Breast epithelium (tissue), 4 donors: ENCODE results near the gene MEF2D. TPM values are rescaled to one million over a fixed set of nuclear protein-coding genes. Genes with fewer than 3 reads are reported as not detected.

ENCODE experiments used
- DNase-seq, 2 donors: peaks; one replicate each; pipeline ENCODE4 v3.0.0-alpha.2; 2019; ENCODE audit warnings: low spot score in 2 of 2
- H3K27ac ChIP-seq, 2 donors: fragments of 200-600 bp; sonication (generic) in 1 of 2; one replicate each; pipeline ENCODE4 v1.5.1; 2016 to 2019; ENCODE audit warnings: mild to moderate bottlenecking in 1 of 2
- H3K27me3 ChIP-seq, 2 donors: fragments of 200-600 bp; sonication (generic) in 1 of 2; one replicate each; pipeline versions ENCODE4 v1.5.1 to v1.6.0; 2017 to 2019; ENCODE audit warnings: control low read depth in 1 of 2, mild to moderate bottlenecking in 1 of 2
- H3K36me3 ChIP-seq: fragments of 200-600 bp; one replicate; pipeline ENCODE4 v1.5.1; 2019
- H3K4me1 ChIP-seq, 2 donors: fragments of 200-600 bp; sonication (generic); one replicate each; pipeline ENCODE4 v1.5.1; 2016 to 2019; ENCODE audit warnings: control low read depth in 1 of 2
- H3K4me3 ChIP-seq, 3 donors: fragments of 200-600 bp; sonication (generic); 1 replicate in 2 of 3; 2 replicates in 1 of 3; pipeline ENCODE4 v1.5.1; 2016 to 2019; ENCODE audit warnings: mild to moderate bottlenecking in 3 of 3, moderate library complexity in 2 of 3
- H3K9me3 ChIP-seq, 2 donors: fragments of 200-600 bp; sonication (generic) in 1 of 2; one replicate each; pipeline ENCODE4 v1.5.1; 2016 to 2019; ENCODE audit warnings: control low read depth in 1 of 2
- POLR2A ChIP-seq: fragments of 450-650 bp; IDR thresholded peaks from one replicate; pipeline ENCODE4 v1.6.1; 2016; ENCODE audit warnings: antibody characterized with exemption, mild to moderate bottlenecking, moderate library complexity
- POLR2AphosphoS5 ChIP-seq, 3 donors: sonication (generic); formaldehyde crosslinking; IDR thresholded peaks; one replicate each; pipeline ENCODE4 v1.6.1; 2017; ENCODE audit warnings: antibody characterized with exemption in 3 of 3
- intact Hi-C: fragments of 100-400 bp; cut with DNase I; formaldehyde crosslinking; loops from one replicate; pipeline ENCODE4 v1.15.1; 2023; ENCODE audit warnings: low total_unique reads
- total RNA-seq, 3 donors: library from RNA; depleted of rRNA; stranded (reverse); fragments of >200 nt; gene quantifications; one replicate each; pipeline ENCODE4 v1.1.0, GENCODE V29; 2016
- TF ChIP-seq, protein P1 (sequence below), 3 donors: fragments of 450-650 bp; IDR thresholded peaks; one replicate each; pipeline ENCODE4 v1.5.1; 2016 to 2017; ENCODE audit warnings: antibody characterized with exemption in 3 of 3, mild to moderate bottlenecking in 3 of 3, moderate library complexity in 3 of 3

MEF2D gene
- total RNA-seq, 3 donors from 2014 or later: 25.8 to 34.9 (median 32.1) TPM

DNA sequence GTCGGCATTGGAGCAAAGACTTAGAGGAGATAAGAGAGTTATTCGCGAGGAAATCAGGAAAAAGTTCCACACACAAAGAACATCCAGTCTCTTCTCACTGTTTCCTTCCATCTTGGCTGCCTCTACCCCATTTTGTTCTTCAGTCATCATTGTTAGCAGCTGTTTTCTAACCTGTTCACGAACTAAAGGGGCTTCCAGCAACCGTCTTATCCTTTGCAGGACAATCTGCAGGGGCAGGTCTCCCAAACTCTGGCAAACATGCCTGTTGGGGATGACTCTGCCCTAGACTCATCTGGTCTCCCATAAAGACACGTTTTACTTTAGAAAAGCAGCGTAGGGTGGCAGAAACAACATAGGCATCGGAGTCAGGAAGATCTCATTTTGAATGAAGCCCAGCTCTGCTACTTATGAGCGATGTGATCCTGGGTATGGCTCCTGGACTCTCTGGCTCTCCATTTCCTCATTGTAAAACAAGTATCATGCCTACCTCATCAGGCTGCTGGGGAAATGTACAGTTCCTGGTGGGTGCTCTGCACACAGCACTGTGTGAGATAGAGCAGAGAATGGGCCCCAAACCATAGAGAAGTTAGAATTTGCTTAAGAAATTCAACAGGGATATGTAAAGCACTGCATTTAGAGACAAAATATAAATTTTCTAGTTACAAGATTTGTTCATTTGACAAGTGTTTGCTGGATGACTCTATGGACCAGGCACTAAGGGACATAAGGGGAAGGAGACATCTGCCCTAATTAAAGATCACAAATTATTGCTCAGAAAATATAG lies 59.7 kb downstream of the MEF2D start:
- H3K27me3 ChIP-seq: peaks cover 3 to 78% of the 10 kb centered on the region in 2 donors
- H3K27ac ChIP-seq: no peak overlapping the region
- intact Hi-C loops: loop anchor here (10.0 kb wide), 1 partner anchor 56 kb away; no protein-coding TSS in a partner anchor
- DNase-seq: no peak
- H3K36me3 ChIP-seq: no peaks in the 10 kb centered on the region
- no peak overlapping the region for H3K4me3 ChIP-seq
- H3K9me3 ChIP-seq: no peaks in the 10 kb centered on the region
- TF ChIP-seq POLR2AphosphoS5 (IDR thresholded peaks at IDR 0.05) (no peak), POLR2A (no peak)
- TF ChIP-seq, protein P1, sequence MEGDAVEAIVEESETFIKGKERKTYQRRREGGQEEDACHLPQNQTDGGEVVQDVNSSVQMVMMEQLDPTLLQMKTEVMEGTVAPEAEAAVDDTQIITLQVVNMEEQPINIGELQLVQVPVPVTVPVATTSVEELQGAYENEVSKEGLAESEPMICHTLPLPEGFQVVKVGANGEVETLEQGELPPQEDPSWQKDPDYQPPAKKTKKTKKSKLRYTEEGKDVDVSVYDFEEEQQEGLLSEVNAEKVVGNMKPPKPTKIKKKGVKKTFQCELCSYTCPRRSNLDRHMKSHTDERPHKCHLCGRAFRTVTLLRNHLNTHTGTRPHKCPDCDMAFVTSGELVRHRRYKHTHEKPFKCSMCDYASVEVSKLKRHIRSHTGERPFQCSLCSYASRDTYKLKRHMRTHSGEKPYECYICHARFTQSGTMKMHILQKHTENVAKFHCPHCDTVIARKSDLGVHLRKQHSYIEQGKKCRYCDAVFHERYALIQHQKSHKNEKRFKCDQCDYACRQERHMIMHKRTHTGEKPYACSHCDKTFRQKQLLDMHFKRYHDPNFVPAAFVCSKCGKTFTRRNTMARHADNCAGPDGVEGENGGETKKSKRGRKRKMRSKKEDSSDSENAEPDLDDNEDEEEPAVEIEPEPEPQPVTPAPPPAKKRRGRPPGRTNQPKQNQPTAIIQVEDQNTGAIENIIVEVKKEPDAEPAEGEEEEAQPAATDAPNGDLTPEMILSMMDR (IDR thresholded peaks at IDR 0.05): no peak
- no peaks in the 10 kb centered on the region for H3K4me1 ChIP-seq

DNA sequence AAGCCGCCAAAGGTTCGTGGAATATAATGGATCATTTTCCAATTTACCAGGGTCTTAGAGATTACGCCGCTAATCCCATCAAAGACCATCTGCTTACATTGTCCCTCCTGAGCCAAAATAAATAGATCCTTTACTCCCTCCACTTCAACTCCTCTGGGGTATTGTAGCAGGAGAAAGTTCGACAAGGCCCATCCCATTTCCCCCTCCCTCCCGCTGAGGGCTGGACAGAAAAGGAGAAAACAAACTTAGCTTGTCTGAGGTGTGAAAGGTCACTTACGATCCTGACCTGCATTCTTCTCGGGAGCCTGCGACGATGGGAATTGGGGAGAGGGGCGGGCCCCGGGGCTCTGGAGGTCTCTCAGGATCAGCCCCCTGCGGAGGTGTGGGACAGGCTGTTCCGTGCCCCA lies 60.8 kb downstream of the MEF2D start:
- no peak overlapping the region for H3K27ac ChIP-seq
- peaks cover 3 to 87% of the 10 kb centered on the region in 2 donors for H3K27me3 ChIP-seq
- intact Hi-C loops: loop anchor here (10.0 kb wide), 1 partner anchor 55 kb away; no protein-coding TSS in a partner anchor
- TF ChIP-seq, protein P1 (IDR thresholded peaks at IDR 0.05): no peak
- no peak for TF ChIP-seq POLR2A
- no peak for TF ChIP-seq POLR2AphosphoS5 (IDR thresholded peaks at IDR 0.05)
- DNase-seq: no peak
- H3K4me3 ChIP-seq: no peak overlapping the region
- no peaks in the 10 kb centered on the region for H3K9me3 ChIP-seq
- H3K36me3 ChIP-seq: no peaks in the 10 kb centered on the region
- H3K4me1 ChIP-seq: no peaks in the 10 kb centered on the region

GRCh38 chr1:156439036-156439776 lies 61.4 kb downstream of the MEF2D start:
- Histone ChIP-seq H3K4me3 (no peak overlapping the region), H3K27me3 (peaks cover 3 to 87% of the 10 kb centered on the region in 2 donors)
- intact Hi-C loops: no loop called here

DNA sequence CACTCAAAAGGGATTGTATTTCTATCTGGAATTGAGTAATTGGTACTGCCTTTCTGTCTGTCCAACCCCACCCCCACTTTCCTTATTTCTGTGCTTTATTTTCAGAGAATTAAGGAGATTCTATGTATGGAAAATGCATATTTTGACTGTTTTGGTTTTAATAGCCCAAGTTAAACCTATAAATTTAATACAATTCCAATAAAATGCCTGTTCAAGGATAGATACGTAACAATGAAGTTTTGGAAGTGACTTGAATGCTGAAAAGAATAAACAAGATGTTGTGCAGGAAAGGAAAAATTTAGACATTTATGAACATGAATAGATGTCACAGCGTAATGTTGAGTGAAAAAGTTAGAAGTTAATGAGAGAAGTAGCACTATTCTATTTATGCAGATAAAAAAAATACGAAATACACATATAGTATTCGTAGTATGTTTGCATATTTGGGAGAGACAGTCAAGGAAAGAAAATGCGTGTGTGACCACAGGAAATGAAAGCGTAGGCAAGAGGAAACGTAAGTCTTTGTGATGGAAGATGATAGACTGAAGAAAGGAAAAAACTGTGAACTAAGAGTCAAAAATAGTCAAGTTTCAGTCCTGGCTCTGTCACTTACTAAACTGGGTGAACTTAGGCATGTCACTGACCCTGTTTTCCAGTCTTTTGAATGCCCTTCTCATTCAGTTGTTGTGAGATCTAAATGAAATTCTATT lies 62.1 kb downstream of the MEF2D start:
- no peak for DNase-seq
- TF ChIP-seq, protein P1 (IDR thresholded peaks at IDR 0.05): no peak
- TF ChIP-seq POLR2AphosphoS5 (IDR thresholded peaks at IDR 0.05) (no peak), POLR2A (no peak)

More at GRCh38 chr1:156439036-156439776, 61.4 kb downstream of the MEF2D start:
- H3K27ac ChIP-seq: no peak overlapping the region
- H3K36me3 ChIP-seq: no peaks in the 10 kb centered on the region
- TF ChIP-seq POLR2AphosphoS5 (IDR thresholded peaks at IDR 0.05): no peak
- TF ChIP-seq, protein P1 (IDR thresholded peaks at IDR 0.05): no peak
- no peaks in the 10 kb centered on the region for H3K9me3 ChIP-seq
- H3K4me1 ChIP-seq: no peaks in the 10 kb centered on the region
- DNase-seq: no peak

More for the DNA sequence above, 62.1 kb downstream of the MEF2D start:
- H3K36me3 ChIP-seq: no peaks in the 10 kb centered on the region
- H3K4me1 ChIP-seq: no peaks in the 10 kb centered on the region
- H3K27me3 ChIP-seq: peaks cover 3 to 86% of the 10 kb centered on the region in 2 donors
- no peak overlapping the region for H3K4me3 ChIP-seq
- intact Hi-C loops: no loop called here
- no peaks in the 10 kb centered on the region for H3K9me3 ChIP-seq
- H3K27ac ChIP-seq: no peak overlapping the region
